SHP77 (cell line): ENCODE measurements around the gene PGAP1.

ENCODE experiments used
- DNase-seq, 2 experiments: peaks; one replicate each; lab custom pipeline; 2025; lab: John Stamatoyannopoulos, UW

The PGAP1 gene

GRCh38 chr2:196891136-196891535, 35.4 kb downstream of the PGAP1 start:
- DNase-seq, result no peak

GRCh38 chr2:196887431-196887830, 39.1 kb downstream of the PGAP1 start:
- no peak for DNase-seq

GRCh38 chr2:196884368-196884767, 42.1 kb downstream of the PGAP1 start:
- DNase-seq, result no peak

GRCh38 chr2:196876364-196876763, 50.1 kb downstream of the PGAP1 start:
- no peak for DNase-seq

GRCh38 chr2:196875414-196875813, 51.1 kb downstream of the PGAP1 start:
- no peak for DNase-seq

- no peak for DNase-seq
Measured at GRCh38 chr2:196873511-196873910, 53.0 kb downstream of the PGAP1 start.

GRCh38 chr2:196854629-196855028, 71.9 kb downstream of the PGAP1 start:
- no peak for DNase-seq

- no peak for DNase-seq
Measured at GRCh38 chr2:196853301-196854087, 73.0 kb downstream of the PGAP1 start.

- DNase-seq, result no peak
Measured at GRCh38 chr2:196851088-196851487, 75.4 kb downstream of the PGAP1 start.

GRCh38 chr2:196849895-196850294, 76.6 kb downstream of the PGAP1 start:
- no peak for DNase-seq

GRCh38 chr2:196846295-196846694, 80.2 kb downstream of the PGAP1 start:
- DNase-seq, result no peak

- no peak for DNase-seq
Measured at GRCh38 chr2:196845371-196845770, 81.1 kb downstream of the PGAP1 start.

- DNase-seq, result no peak
Measured at GRCh38 chr2:196840171-196840570, 86.3 kb downstream of the PGAP1 start.

- no peak for DNase-seq
Measured at GRCh38 chr2:196839574-196839973, 86.9 kb downstream of the PGAP1 start.

- DNase-seq, result no peak
Measured at GRCh38 chr2:196836440-196836839, 90.1 kb downstream of the PGAP1 start.

GRCh38 chr2:196830701-196831100, 95.8 kb downstream of the PGAP1 start:
- DNase-seq, result no peak

- DNase-seq, result no peak
Measured at GRCh38 chr2:196827356-196827755, 99.2 kb downstream of the PGAP1 start.

GRCh38 chr2:196823750-196824522, 102.6 kb downstream of the PGAP1 start:
- DNase-seq, result no peak

GRCh38 chr2:196821195-196821594, 105.3 kb downstream of the PGAP1 start:
- no peak for DNase-seq

- no peak for DNase-seq
Measured at GRCh38 chr2:196809260-196809659, 117.2 kb downstream of the PGAP1 start, which contains the start of gene C2orf66. Gene C2orf66, minus strand, starts transcription at chr2:196809355. Its CDS starts 19 bp downstream, at chr2:196809336.

GRCh38 chr2:196808083-196808665, 118.3 kb downstream of the PGAP1 start:
- no peak for DNase-seq

- DNase-seq, result no peak
Measured at GRCh38 chr2:196804381-196804780, 122.1 kb downstream of the PGAP1 start.

- no peak for DNase-seq
Measured at GRCh38 chr2:196802401-196802800, 124.1 kb downstream of the PGAP1 start.
